K562 (cell line): ENCODE measurements around the gene PACSIN3. TPM values are rescaled to one million over a fixed set of nuclear protein-coding genes. Genes with fewer than 3 reads are reported as not detected.

Experiments
- BRCA1 ChIP-seq, 2 experiments: fragments of 450-650 bp in 1 of 2; sonication (generic) in 1 of 2; formaldehyde crosslinking in 1 of 2; IDR thresholded peaks; 2 replicates each; pipeline versions ENCODE4 v1.5.0 to v1.6.1; 2017 to 2020; ENCODE audit warnings: mild to moderate bottlenecking in 1 of 2, missing genetic modification reagents in 1 of 2
- CREB3 ChIP-seq: fragments of 450-650 bp; conservative IDR thresholded peaks from 2 replicates; pipeline ENCODE4 v1.6.1; 2016; ENCODE audit warnings: missing genetic modification characterization, low read depth, mild to moderate bottlenecking, missing compliant biosample characterization, moderate library complexity
- HMBOX1 ChIP-seq: sonication (generic); IDR thresholded peaks from 2 replicates; pipeline ENCODE4 v1.6.1; 2016
- MAZ ChIP-seq, 2 experiments: fragments of 450-650 bp in 1 of 2; sonication (generic) in 1 of 2; formaldehyde crosslinking; IDR thresholded peaks in 1 of 2; conservative IDR thresholded peaks in 1 of 2; 2 replicates each; pipeline versions ENCODE4 v1.4.0 to v1.5.0; 2020; ENCODE audit warnings: mild to moderate bottlenecking in 1 of 2, missing genetic modification reagents in 1 of 2
- MTA1 ChIP-seq: fragments of 450-650 bp; IDR thresholded peaks from 2 replicates; pipeline ENCODE4 v1.6.1; 2017; ENCODE audit warnings: borderline replicate concordance
- NEUROD1 ChIP-seq: fragments of 150-350 bp; IDR thresholded peaks from 2 replicates; pipeline ENCODE4 v1.6.1; 2014; ENCODE audit warnings: borderline replicate concordance, low read length, low read depth; ENCODE audit not compliant: partially characterized antibody
- NFIX ChIP-seq: fragments of 250-450 bp; sonication (Bioruptor Pico); IDR thresholded peaks from 2 replicates; pipeline ENCODE4 v1.4.0; 2020; ENCODE audit warnings: low read depth, mild to moderate bottlenecking, moderate library complexity
- POU5F1 ChIP-seq: fragments of 150-350 bp; IDR thresholded peaks from 2 replicates; pipeline ENCODE4 v1.6.1; 2014; ENCODE audit warnings: borderline replicate concordance, low read length, low read depth, mild to moderate bottlenecking; ENCODE audit not compliant: partially characterized antibody
- SMARCA4 ChIP-seq: fragments of 450-650 bp; IDR thresholded peaks from 2 replicates; pipeline ENCODE4 v1.6.1; 2016
- TARDBP ChIP-seq: fragments of 450-650 bp; IDR thresholded peaks from 2 replicates; pipeline ENCODE4 v1.6.1; 2016
- TRIM25 ChIP-seq: fragments of 450-650 bp; IDR thresholded peaks from 2 replicates; pipeline ENCODE4 v1.7.0; 2016; ENCODE audit warnings: borderline replicate concordance
- ZNF41 ChIP-seq: fragments of 250-450 bp; sonication (Bioruptor Pico); conservative IDR thresholded peaks from 2 replicates; pipeline ENCODE4 v1.4.0; 2020; ENCODE audit warnings: mild to moderate bottlenecking
- ZNF766 ChIP-seq: fragments of 200-800 bp; sonication (Bioruptor generic); conservative IDR thresholded peaks from 2 replicates; pipeline ENCODE4 v1.6.1; 2016; ENCODE audit warnings: missing genetic modification characterization, missing compliant biosample characterization
- ZNF778 ChIP-seq: fragments of 450-650 bp; formaldehyde crosslinking; IDR thresholded peaks from 2 replicates; pipeline ENCODE4 v1.4.0; 2020; ENCODE audit warnings: mild to moderate bottlenecking, moderate library complexity
- polyA plus RNA-seq, 8 experiments: library from polyadenylated mRNA; depleted of rRNA in 4 of 8; stranded (reverse) in 5 of 8; unstranded in 3 of 8; fragments of >200 nt; fragmentation: Nextera tagmentation in 2 of 8; fragmentation: Illumina TruSeq in 1 of 8; extraction: Ambion mirVana in 2 of 8; extraction: Trizol in 1 of 8; gene quantifications; 2 replicates each; pipeline versions ENCODE4 v1.2.1 to v1.2.3, GENCODE V29; 2011 to 2014; ENCODE audit warnings: inconsistent platforms in 1 of 8, missing spikeins in 1 of 8
- total RNA-seq, 7 experiments: library from RNA; depleted of rRNA in 6 of 7; stranded (reverse); fragments of >200 nt in 6 of 7; fragmentation: Illumina TruSeq in 2 of 7; extraction: Trizol in 2 of 7; gene quantifications; 2 replicates each; pipeline versions ENCODE4 v1.2.1 to v1.2.3, GENCODE V29; 2011 to 2021; ENCODE audit warnings: low replicate concordance in 1 of 7

The PACSIN3 gene
- total and polyA plus RNA-seq, 9 of the 15 experiments (the other 6 are each of a cell fraction or from before 2014, with no cell fraction given): 0.13 to 18.1 (median 7.1) TPM

- TF ChIP-seq NEUROD1 (peak; percentile 12), ZNF778 (no peak), HMBOX1 (no peak), TRIM25 (no peak), ZNF766 (peak; percentile 73), POU5F1 (no peak), CREB3 (tag) (no peak), ZNF41 (CRISPR knock-in tag) (no peak), TARDBP (peak; percentile 33; the same call in 1 of the 2 replicates), SMARCA4 (0 out of 2 replicates have a peak, but pooled peaks have one; percentile 61), NFIX (no peak), MAZ (CRISPR knock-in tag; conservative IDR thresholded peaks at IDR 0.05 in 1 of 2, IDR thresholded peaks at IDR 0.05 in 1 of 2) (no peak), MTA1 (peak; percentile 66; the same call in 1 of the 2 replicates), BRCA1 (IDR thresholded peaks at IDR 0.05) (no peak), BRCA1 (CRISPR knock-in tag; IDR thresholded peaks at IDR 0.05) (no peak)
Observed at GRCh38 chr11:47177229-47177845, 8.9 kb downstream of the PACSIN3 start (continued).
